GM18951 (cell line): ENCODE measurements around the gene IGLL1.
"Not testable (repeated sequence)": the region's sequence is repeated elsewhere in the genome, so short reads cannot be mapped to it uniquely, and the experiment has no call there.

ENCODE experiments used
- POLR2A ChIP-seq: IDR thresholded peaks from 4 replicates; pipeline ENCODE4 v1.6.1; 2011; ENCODE audit warnings: mild to moderate bottlenecking; ENCODE audit not compliant: insufficient read length, insufficient read depth; ENCODE audit errors: extremely low read depth
- in situ Hi-C: fragments of 300-500 bp; cut with MboI; formaldehyde crosslinking; loops from one replicate; pipeline ENCODE4 v1.12.0; 2022; ENCODE audit warnings: low sequenced_read_pairs, mixed read lengths, inconsistent platforms; ENCODE audit not compliant: unreplicated experiment

Gene IGLL1

GRCh38 chr22:23563111-23563510 lies 17.0 kb downstream of the IGLL1 start:
- in situ Hi-C loops, result no loop called here
- TF ChIP-seq POLR2A, result no peak

DNA sequence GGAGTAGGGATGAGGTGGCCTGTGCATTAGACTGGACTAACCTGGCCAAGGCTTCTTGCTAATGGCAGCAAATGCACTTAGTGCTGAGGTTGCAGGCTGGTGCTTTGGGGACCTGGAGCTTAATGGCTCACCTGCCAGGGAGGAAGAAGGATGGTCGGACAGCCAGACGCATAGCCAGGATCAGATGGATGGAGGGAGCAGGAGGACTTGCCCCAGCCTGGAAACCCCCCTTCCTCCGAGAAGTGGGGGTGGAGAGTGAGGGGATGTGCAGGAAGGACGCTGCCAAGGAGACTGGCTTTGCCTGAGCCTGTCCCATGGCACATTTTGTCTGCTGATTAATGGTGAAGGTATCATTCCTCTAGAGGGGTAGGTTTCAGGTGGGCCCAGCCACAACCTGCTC lies 17.9 kb downstream of the IGLL1 start:
- no peak for TF ChIP-seq POLR2A
- in situ Hi-C loops, result no loop called here

- in situ Hi-C loops, result not testable (repeated sequence)
Measured at GRCh38 chr22:23561025-23561510, 19.0 kb downstream of the IGLL1 start.

GRCh38 chr22:23560215-23560614 lies 19.9 kb downstream of the IGLL1 start:
- in situ Hi-C loops, result not testable (repeated sequence)

DNA sequence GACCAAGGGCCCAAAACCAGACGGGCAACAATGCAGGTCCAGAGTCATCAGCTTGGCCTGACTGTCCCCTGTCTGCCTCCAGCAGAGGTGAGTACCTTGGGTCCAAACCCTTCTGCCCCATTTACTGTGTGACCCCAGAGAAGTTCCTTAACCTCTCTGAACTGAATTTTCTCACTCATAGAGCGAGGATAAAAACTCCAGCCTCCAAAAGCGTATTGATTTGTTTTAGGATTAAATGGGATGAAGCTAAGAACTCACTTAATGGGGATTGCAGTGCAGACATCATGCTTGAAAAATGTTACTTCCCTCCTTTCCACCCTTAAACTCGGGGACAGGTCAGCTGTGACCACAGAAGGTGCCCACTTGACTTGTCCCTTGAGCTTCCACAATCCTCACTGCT lies 22.6 kb downstream of the IGLL1 start:
- TF ChIP-seq POLR2A, result no peak
- in situ Hi-C loops, result no loop called here

- in situ Hi-C loops, result no loop called here
- no peak for TF ChIP-seq POLR2A
Measured at GRCh38 chr22:23557036-23557435, 23.1 kb downstream of the IGLL1 start.

GRCh38 chr22:23556026-23556620 lies 24.0 kb downstream of the IGLL1 start:
- no peak for TF ChIP-seq POLR2A
- in situ Hi-C loops, result no loop called here

DNA sequence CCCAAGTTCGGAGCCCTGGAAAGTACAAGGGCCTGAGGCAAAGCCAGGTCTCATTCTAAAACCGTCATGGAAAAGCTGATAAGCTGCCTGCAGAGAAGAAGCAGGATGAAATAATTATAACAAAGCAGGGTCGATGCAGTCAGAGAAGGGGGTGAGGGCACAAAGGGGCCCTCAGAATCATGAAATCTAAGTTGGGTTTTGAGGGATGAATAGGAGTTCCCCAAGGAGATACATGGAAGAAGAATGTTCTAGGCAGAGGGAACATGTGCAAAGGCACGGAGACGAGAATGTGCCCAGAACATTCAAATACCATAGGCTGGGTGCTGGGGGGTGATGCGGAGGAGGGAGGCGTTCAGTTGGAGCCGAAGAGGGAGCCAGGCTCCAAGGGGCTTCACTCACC lies 25.0 kb downstream of the IGLL1 start:
- in situ Hi-C loops, result no loop called here
- TF ChIP-seq POLR2A, result no peak

DNA sequence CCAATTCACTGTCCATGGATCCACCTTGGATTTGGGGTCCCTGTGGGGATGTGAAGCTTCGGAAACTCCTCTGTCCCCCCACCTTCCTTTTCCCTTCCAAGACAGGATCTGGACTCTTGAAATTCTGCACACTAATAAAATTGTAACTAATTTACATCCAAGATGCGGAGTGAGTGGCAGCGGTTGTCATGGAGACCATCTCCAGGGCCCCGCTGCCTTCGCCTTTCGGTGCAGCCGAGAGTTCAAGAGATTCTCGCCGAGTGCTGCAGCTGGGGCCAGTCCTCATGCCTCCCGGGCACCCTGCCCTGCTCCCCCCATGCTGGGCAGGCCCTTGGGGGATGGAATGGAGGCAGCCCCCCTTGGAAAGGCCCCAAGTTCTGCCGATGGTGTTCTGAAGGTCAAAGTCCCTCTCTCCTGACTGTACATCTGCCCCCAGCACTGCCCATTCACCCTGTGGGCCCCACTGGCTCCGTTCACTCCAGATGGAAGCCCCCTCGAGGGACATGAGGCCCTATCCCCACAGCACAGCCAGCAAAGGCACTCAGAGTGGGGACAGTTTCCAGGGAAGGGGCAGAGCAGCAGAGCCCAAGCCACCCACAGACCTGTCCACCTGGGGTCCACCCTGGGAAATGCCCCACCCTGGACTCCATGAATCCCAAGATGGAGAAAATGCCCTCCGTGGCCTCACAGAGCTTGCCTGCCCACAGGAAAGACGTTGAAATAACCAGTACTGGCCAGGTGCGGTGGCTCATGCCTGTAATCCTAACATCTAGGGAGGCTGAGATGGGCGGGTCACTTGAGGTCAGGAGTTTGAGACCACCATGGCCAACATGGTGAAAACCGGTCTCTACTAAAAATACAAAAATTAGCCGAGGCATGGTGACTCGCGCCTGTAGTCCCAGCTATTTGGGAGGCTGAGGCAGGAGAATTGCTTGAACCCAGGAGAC lies 25.9 kb downstream of the IGLL1 start:
- no peak for TF ChIP-seq POLR2A
- in situ Hi-C loops, result no loop called here

DNA sequence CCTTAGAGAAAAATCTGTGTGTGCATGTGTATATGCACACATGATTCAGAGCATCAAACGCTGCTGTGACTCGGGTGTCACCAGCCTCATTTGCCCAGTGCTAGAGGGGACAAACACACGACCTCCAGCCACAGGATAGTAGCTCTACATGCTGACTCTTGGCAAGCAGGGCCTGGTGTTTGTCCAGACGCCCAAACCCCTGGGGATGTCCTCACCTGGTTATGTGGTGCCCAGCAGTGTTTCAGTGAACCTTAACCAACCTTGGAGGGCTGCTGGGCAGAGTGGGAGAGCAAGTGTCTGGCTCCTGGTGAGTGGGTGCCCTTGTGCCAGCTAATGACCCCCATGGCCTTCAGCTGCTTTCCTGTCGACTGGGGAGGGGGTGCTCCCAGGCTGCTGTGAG lies 26.7 kb downstream of the IGLL1 start:
- in situ Hi-C loops, result no loop called here
- TF ChIP-seq POLR2A, result no peak

DNA sequence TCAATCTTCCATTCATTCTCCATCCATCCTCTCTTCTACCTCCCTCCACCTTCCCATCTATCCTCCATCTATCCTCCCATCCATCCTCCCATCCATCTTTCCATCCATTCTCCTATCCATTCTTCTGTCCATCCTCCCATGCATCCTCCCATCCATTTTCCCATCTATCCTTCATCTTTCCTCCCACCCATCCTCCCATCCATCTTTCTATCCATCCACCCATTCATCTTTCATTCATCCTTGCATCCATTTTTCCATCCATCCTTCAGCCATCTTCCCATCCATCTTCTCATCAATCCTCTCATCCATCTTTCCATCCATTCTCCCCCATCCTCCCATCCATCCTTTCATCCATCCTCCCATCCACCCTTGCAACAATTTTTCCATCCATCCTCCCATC lies 27.5 kb downstream of the IGLL1 start:
- in situ Hi-C loops, result no loop called here
- TF ChIP-seq POLR2A, result no peak

- in situ Hi-C loops, result no loop called here
- no peak for TF ChIP-seq POLR2A
Measured at GRCh38 chr22:23551385-23551784, 28.7 kb downstream of the IGLL1 start.

- in situ Hi-C loops, result no loop called here
- TF ChIP-seq POLR2A, result no peak
Measured at GRCh38 chr22:23550049-23550650, 29.9 kb downstream of the IGLL1 start.

GRCh38 chr22:23549198-23549595 lies 30.9 kb downstream of the IGLL1 start:
- TF ChIP-seq POLR2A, result no peak
- in situ Hi-C loops, result loop anchor here (10.0 kb wide), 1 partner anchor 296 kb away; no protein-coding TSS in a partner anchor
